NCI-H446 treated with DMSO at 0.1 percent for 48 hours (cell line): ENCODE data around the gene LIMS2.

ENCODE experiments used
- DNase-seq: peaks from one replicate; lab custom pipeline; 2025; lab: John Stamatoyannopoulos, UW

The LIMS2 gene

DNA sequence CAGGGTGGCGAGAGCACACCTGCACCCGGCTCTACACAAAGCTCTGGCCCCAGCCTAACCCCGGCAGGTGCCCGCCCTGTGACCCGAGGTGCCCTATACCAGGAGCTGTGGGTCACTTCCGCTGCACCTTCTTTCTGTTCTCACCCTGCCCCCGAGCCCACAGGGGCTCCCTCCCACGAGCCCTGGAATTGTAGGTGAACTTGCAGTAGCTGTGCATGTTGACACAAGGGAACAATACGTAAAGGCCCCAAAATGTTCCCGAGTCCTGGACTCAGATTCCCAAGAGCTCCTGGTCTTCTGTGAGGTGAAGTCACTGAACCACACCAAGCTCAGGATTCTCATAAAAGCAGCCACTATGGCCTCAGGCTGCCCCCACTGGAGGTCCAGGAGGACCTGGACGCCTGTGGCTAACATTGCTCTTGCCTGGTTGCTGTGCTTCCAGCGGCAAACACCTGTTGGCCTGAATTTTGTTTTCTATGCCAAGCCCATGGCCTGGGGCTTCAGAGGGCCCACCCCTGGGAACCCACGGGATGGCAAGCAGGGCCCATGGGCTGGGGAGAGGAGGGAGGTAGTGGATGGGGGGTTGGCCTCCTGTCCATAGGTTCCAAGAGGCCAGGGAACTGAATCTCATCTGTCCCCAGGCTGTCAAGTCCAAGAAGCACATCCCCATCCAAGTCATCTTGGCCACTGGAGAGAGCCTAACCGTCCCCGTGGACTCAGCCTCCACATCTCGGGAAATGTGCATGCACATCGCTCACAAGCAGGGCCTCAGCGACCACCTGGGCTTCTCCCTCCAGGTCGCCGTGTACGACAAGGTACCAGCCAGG, 52.6 kb downstream of the LIMS2 start:
- no peak for DNase-seq

- no peak for DNase-seq
These were observed 53.3 kb downstream of the LIMS2 start for GRCh38 chr2:127621981-127622431.

DNA sequence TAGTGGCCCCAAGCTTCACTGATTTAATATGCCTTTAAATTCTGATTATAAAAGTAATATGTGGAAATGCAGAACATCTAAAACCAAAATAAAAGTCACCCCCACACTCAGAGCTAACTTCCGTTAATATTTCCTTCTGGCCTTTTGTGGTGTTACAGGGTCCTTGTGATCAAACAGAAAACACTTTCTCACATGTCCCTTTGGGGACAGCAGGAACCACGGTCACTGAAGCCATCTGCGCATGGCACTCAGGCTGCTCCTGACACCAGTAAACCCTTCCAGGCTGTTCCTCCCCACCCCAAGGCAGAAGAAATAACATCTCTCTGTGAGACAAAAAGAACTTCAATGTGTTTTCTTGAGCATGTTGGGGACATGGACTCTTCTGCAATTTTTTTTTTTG, 54.5 kb downstream of the LIMS2 start:
- no peak for DNase-seq

DNA sequence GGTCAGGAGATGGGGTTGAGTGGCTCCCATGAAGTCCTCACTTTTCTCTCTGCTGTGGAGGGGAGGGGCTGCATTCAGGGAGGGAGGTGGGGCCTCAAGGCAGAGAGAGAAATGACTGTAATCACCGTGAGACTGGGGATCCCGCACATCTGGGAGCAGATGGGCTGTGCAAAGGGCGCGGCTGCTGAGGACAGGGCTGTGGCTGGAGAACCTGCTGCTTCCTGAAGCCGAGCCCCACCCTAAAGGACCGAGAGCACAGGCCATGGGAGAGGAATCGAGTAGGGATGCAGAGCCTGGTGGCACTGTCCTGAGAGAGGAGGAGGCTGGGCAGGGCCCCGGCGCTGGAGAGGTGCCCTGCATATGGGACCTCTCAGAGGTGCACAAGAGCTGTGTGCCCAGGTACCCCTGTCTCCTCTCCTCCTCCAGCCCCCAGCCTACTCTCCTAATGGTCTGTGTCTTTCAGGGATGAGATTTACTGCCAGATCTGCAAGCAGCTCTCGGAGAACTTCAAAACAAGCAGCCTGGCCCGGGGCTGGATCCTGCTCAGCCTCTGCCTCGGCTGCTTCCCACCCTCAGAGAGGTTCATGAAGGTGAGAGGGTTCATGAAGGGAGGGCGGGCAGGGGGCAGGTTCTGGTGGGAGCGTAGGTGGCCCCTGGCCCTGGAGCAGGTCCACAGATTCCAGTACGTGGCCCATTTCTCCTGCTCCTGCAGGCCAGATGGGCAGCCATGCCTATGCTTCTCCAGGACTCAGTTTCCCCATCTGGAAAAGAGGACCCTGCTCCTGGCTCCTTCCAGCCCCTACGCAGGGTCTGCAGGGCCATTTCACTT, 55.2 kb downstream of the LIMS2 start:
- no peak for DNase-seq

DNA sequence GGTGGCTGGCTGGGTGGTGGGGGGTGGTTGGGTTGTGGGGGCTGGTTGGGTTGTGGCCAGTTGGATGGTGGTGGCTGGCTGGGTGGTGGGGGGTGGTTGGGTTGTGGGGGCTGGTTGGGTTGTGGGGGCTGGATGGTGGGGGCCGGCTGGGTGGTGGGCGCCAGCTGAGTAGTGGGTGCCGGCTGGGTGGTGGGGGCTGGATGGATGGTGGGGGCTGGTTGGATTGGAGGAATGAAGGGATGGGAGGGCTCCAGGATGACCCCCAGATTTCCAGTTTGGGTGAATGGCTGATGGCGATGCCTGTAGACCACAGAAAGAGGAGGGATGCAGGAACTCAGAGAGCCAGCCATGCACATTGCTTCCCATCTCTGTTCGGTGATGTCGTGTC, 56.1 kb downstream of the LIMS2 start:
- DNase-seq: no peak

GRCh38 chr2:127618551-127619202, 56.7 kb downstream of the LIMS2 start:
- DNase-seq: no peak

- no peak for DNase-seq
These were observed 59.7 kb downstream of the LIMS2 start for GRCh38 chr2:127615511-127616166.

- DNase-seq: no peak
These were observed 60.6 kb downstream of the LIMS2 start for GRCh38 chr2:127614731-127615130.

GRCh38 chr2:127614246-127614645, 61.1 kb downstream of the LIMS2 start:
- no peak for DNase-seq

DNA sequence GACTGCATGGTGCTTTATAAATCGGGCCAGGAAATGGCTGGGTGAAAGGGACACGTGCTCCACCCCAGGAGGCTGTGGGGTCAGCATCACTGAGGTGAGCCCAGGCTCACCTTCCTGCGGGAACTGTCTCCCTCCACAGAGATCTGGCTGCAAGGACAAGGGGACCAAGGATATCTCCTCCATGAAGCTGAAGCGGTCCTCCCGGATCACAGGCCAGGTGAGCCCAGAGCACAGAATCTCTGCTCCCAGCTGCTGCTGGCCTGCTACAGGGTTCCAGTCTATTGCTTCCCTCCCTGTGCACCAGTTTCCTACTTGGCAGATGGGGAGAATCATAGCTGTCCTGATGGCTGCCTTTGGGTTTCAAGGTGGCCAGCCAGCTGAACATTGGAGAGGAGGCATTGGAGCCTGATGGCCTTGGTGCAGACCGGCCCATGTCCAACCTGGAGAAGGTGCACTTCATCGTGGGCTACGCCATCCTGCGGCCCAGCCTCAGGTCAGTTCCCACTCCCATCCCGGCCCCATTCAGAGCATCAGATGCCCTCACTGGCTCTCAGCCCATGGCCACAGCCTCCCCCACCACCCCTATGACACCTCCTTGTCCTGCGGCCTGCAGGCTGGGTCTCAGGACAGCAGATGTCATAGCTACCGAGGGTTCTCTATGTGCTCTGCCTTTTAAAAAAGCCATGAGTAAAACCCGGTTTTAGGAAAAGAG, 63.1 kb downstream of the LIMS2 start:
- no peak for DNase-seq

- DNase-seq: no peak
These were observed 64.0 kb downstream of the LIMS2 start for GRCh38 chr2:127611076-127611925.

GRCh38 chr2:127610561-127610960, 64.8 kb downstream of the LIMS2 start:
- no peak for DNase-seq

- DNase-seq: no peak
These were observed 65.5 kb downstream of the LIMS2 start for GRCh38 chr2:127609818-127610217.

GRCh38 chr2:127609031-127609751, 66.1 kb downstream of the LIMS2 start:
- no peak for DNase-seq

DNA sequence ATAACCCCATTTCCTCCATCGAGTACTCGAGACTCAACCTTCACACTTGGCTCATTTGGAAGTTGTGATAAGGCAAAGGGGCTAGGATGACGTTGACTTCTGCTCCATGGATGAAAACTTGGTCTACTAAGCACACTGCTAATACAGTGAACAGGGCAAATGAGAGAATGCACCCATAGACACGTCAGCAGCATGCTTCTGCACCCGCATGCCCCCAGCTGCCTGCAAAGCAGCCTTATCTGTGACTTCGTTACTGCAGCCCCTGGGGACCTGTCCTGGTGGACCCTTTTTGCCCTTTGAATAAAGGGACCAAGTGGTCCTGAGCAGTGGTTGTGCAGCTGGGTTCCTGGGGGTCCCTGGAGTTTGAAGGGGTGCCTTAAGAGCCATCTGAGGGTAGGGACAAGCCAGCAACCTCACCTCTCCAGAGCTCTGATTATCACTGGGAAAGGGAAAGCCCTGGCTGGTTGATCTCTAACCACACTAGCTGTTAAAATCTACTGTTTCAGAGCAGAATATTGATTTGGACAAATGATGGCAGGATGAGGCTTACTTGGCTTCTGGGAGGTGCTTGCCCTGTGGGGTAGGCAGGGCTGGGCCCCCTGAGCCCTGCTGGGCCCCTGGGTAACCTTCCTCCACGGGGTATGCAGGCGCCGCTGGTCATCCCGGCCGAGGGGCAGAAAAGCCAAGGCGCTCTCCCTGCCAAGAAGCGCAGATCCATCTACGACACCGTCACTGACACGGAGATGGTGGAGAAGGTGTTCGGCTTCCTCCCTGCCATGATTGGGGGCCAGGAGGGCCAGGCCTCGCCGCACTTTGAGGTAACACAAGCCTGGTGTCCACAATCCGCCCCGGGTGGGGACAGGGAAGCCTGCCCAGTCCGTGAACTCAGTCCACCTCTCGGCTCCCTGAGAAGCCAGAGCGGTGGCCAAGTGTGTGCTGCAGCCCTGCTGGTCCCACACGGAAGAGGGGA, 67.0 kb downstream of the LIMS2 start:
- no peak for DNase-seq

DNA sequence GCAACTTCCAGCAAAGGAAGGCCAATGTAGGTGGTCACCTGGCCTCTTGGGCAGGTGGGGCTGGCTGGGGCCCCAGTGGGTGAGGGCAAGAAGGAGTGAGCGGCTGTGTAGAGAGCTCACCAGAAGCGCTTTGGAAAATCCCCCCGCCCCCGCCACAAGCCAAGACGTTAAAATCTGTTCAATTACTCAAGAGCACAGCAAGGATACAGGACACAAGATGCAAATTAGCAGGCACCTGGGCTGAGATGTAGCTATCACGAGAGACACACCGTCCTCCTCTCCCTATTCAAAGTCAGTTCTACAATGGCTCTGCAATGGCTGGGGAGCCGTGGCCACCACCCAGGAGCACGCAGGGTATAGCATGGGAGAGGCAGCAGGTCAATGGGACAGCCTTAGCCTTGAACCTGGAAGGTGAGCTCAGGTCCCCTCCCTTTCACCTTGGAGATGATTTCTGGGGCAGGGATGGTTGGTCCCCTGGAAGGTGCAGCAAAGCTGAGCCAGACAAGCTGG, 67.9 kb downstream of the LIMS2 start:
- DNase-seq: no peak

DNA sequence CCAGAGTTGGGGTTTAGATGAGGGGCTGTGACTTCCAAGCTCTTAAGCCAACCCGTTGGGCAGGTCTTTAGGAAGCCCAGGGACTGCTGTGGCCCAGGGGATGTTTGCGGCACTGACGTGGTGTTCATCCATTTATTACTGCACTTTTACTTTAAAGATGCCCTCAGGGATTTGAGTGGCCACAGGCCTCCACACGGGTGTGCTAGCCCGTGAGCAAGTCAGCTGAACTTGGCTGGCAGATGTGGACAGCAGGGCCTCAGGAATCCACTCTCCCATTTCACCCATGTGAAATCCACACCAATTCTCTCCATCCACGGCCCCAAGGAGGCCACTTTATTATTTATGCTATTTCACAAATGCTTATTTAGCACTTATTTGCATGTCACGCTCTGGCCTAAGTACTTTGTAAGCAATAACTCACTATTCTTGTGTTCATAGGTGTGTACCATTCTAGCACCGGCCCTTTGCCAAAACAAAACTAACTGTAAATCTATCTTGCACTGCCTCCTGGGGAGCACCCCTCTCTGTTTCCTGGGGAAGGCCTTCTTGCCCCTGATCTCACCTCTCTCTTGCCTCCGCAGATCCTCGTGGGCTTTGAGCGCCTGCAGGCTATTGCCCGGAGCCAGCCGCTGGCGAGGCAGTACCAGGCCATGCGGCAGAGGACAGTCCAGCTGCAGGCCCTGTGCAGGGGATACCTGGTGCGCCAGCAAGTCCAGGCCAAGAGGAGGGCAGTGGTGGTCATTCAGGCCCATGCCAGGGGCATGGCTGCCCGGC, 68.5 kb downstream of the LIMS2 start:
- DNase-seq: no peak
